Astrocyte (in vitro differentiated cells and primary cell): ENCODE data around the gene ZNF513. TPM values are rescaled to one million over a fixed set of nuclear protein-coding genes. Genes with fewer than 3 reads are reported as not detected.

Experiments
- DNase-seq: peaks from one replicate; pipeline ENCODE4 v3.0.0-alpha.2; 2010; ENCODE audit warnings: low read depth
- FAIRE-seq: peaks from 2 replicates; lab custom pipeline; 2011; peaks lifted over from hg19 to GRCh38; lab: Jason Lieb, UNC
- H2AFZ ChIP-seq: 2 replicates; pipeline ENCODE4 v1.6.0; 2012; ENCODE audit warnings: low read depth, low read length, inconsistent platforms
- H3K27ac ChIP-seq: 2 replicates; pipeline ENCODE4 v1.5.1; 2011; ENCODE audit warnings: low read depth, low read length, inconsistent platforms
- H3K27me3 ChIP-seq: 2 replicates; pipeline ENCODE4 v1.6.0; 2011; ENCODE audit warnings: low read length, inconsistent platforms; ENCODE audit not compliant: insufficient read depth
- H3K36me3 ChIP-seq: 2 replicates; pipeline ENCODE4 v1.5.1; 2011; ENCODE audit warnings: low read length, inconsistent platforms; ENCODE audit not compliant: insufficient read depth
- H3K4me1 ChIP-seq: 2 replicates; pipeline ENCODE4 v1.5.1; 2011; ENCODE audit warnings: low read length, inconsistent platforms; ENCODE audit not compliant: insufficient read depth
- H3K4me2 ChIP-seq: 2 replicates; pipeline ENCODE4 v1.6.0; 2012; ENCODE audit warnings: low read length, inconsistent platforms
- H3K4me3 ChIP-seq: 2 replicates; pipeline ENCODE4 v1.5.1; 2011; ENCODE audit warnings: low read depth, mild to moderate bottlenecking, low read length, inconsistent platforms; ENCODE audit not compliant: insufficient read depth
- H3K79me2 ChIP-seq: 2 replicates; pipeline ENCODE4 v1.6.0; 2012; ENCODE audit warnings: mild to moderate bottlenecking, low read length, inconsistent platforms; ENCODE audit not compliant: insufficient read depth
- H3K9ac ChIP-seq: 2 replicates; pipeline ENCODE4 v1.6.0; 2012; ENCODE audit warnings: mild to moderate bottlenecking, low read length, inconsistent platforms
- H3K9me3 ChIP-seq: 2 replicates; pipeline ENCODE4 v1.5.1; 2012; ENCODE audit warnings: low read depth, mild to moderate bottlenecking, low read length, inconsistent platforms; ENCODE audit not compliant: insufficient read depth
- H4K20me1 ChIP-seq: 2 replicates; pipeline ENCODE4 v1.6.0; 2012; ENCODE audit warnings: low read length, inconsistent platforms; ENCODE audit not compliant: insufficient read depth
- H3K27ac Mint-ChIP-seq: one replicate; pipeline ENCODE4 v1.8.0; 2021; ENCODE audit warnings: mild to moderate bottlenecking, mixed read lengths; ENCODE audit not compliant: unreplicated experiment
- H3K27me3 Mint-ChIP-seq: one replicate; pipeline ENCODE4 v1.8.0; 2021; ENCODE audit warnings: low read depth, mixed read lengths; ENCODE audit not compliant: unreplicated experiment
- H3K36me3 Mint-ChIP-seq: one replicate; pipeline ENCODE4 v1.8.0; 2021; ENCODE audit warnings: low read depth, mixed read lengths; ENCODE audit not compliant: unreplicated experiment
- H3K4me1 Mint-ChIP-seq: one replicate; pipeline ENCODE4 v1.8.0; 2021; ENCODE audit warnings: low read depth, mixed read lengths; ENCODE audit not compliant: unreplicated experiment
- H3K4me3 Mint-ChIP-seq: one replicate; pipeline ENCODE4 v1.8.0; 2021; ENCODE audit warnings: mild to moderate bottlenecking, moderate library complexity, mixed read lengths; ENCODE audit not compliant: unreplicated experiment
- H3K9me3 Mint-ChIP-seq: one replicate; pipeline ENCODE4 v1.8.0; 2021; ENCODE audit warnings: mild to moderate bottlenecking, mixed read lengths; ENCODE audit not compliant: unreplicated experiment
- EZH2 ChIP-seq: IDR thresholded peaks from 2 replicates; pipeline ENCODE4 v1.6.1; 2012; ENCODE audit warnings: mild to moderate bottlenecking, low read length, inconsistent platforms; ENCODE audit not compliant: insufficient read depth
- total RNA-seq: library from RNA; stranded (reverse); gene quantifications from 2 replicates; pipeline ENCODE4 v1.2.1, GENCODE V29; 2021
- TF ChIP-seq, protein P1 (sequence below): IDR thresholded peaks from 2 replicates; pipeline ENCODE4 v1.5.1; 2011; ENCODE audit warnings: low read depth, mild to moderate bottlenecking, inconsistent platforms, low read length, moderate library complexity; ENCODE audit not compliant: insufficient read depth

Gene ZNF513
- total RNA-seq, 1 donor from 2014 or later = 13.5 TPM

DNA sequence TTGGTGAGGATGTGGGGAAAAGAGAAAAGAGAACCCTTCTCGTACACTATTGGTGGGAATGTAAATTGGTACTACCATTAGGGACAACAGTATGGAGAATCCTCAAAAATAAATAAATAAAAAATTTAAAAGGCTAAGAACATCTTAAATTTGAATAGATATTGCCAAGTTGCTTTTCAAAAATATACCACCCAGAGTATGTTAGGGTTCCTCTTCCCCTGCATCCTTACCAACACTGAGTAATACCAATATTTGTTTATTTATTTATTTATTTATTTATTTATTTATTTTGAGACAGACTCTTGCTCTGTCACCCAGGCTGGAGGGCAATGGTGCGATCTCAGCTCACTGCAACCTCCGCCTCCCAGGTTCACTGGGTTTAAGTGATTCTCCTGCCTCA is 42.4 kb upstream of the ZNF513 start:
- Histone ChIP-seq H2AFZ (no peak overlapping the region), H3K27ac (no peak overlapping the region), H3K4me3 (no peak overlapping the region), H3K4me2 (no peak overlapping the region), H3K4me1 (no peaks in the 10 kb centered on the region), H3K36me3 (no peaks in the 10 kb centered on the region), H4K20me1 (no peaks in the 10 kb centered on the region), H3K9me3 (no peaks in the 10 kb centered on the region), H3K79me2 (no peaks in the 10 kb centered on the region), H3K9ac (no peak overlapping the region), H3K27me3 (no peaks in the 10 kb centered on the region)
- no peak for TF ChIP-seq EZH2
- TF ChIP-seq, protein P1, sequence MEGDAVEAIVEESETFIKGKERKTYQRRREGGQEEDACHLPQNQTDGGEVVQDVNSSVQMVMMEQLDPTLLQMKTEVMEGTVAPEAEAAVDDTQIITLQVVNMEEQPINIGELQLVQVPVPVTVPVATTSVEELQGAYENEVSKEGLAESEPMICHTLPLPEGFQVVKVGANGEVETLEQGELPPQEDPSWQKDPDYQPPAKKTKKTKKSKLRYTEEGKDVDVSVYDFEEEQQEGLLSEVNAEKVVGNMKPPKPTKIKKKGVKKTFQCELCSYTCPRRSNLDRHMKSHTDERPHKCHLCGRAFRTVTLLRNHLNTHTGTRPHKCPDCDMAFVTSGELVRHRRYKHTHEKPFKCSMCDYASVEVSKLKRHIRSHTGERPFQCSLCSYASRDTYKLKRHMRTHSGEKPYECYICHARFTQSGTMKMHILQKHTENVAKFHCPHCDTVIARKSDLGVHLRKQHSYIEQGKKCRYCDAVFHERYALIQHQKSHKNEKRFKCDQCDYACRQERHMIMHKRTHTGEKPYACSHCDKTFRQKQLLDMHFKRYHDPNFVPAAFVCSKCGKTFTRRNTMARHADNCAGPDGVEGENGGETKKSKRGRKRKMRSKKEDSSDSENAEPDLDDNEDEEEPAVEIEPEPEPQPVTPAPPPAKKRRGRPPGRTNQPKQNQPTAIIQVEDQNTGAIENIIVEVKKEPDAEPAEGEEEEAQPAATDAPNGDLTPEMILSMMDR = no peak
- Mint-ChIP-seq H3K36me3 (no peaks in the 10 kb centered on the region), H3K27me3 (peaks cover 1% of the 10 kb centered on the region), H3K4me1 (peaks cover 4% of the 10 kb centered on the region), H3K9me3 (no peaks in the 10 kb centered on the region), H3K27ac (no peak overlapping the region), H3K4me3 (no peak overlapping the region)
- FAIRE-seq (no peak), DNase-seq (no peak)

DNA sequence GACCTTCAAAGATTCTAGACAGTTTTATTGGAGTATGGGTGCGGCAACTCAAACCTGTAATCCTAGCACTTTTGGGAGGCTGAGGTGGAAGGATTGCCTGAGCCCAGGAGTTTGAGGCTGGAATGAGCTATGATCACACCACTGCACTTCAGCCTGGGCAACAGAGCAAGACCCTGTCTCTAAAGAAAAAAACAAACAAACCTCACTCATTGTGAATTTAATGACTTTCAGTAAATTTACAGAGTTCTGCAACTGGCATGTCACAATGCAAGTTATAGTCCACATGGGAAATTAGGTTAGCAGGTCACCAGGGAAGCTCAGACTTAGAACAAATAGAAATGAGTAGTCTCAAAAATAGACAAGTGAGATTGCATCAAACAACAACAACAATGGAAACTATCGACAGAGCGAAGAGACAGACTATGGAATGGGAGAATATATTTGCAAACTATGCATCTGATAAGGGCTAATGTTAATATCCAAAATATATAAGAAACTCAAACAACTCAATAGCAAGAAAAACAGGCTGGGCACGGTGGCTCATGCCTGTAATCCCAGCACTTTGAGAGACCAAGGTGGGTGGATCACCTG is 41.2 kb upstream of the ZNF513 start:
- FAIRE-seq (no peak), DNase-seq (no peak)
- no peak overlapping the region for H3K27ac ChIP-seq
- H2AFZ ChIP-seq = no peak overlapping the region
- peaks cover 1% of the 10 kb centered on the region for H3K27me3 Mint-ChIP-seq
- no peak overlapping the region for H3K27ac Mint-ChIP-seq
- H3K79me2 ChIP-seq = no peaks in the 10 kb centered on the region
- no peak overlapping the region for H3K9ac ChIP-seq
- no peaks in the 10 kb centered on the region for H3K9me3 Mint-ChIP-seq
- no peak overlapping the region for H3K4me2 ChIP-seq
- no peaks in the 10 kb centered on the region for H3K4me1 Mint-ChIP-seq
- H3K4me3 Mint-ChIP-seq = no peak overlapping the region
- no peaks in the 10 kb centered on the region for H3K9me3 ChIP-seq
- no peaks in the 10 kb centered on the region for H3K36me3 ChIP-seq
- no peaks in the 10 kb centered on the region for H3K36me3 Mint-ChIP-seq
- H3K27me3 ChIP-seq = no peaks in the 10 kb centered on the region
- H3K4me3 ChIP-seq = no peak overlapping the region
- H3K4me1 ChIP-seq = no peaks in the 10 kb centered on the region
- H4K20me1 ChIP-seq = no peaks in the 10 kb centered on the region
- TF ChIP-seq, protein P1 = no peak
- TF ChIP-seq EZH2 = no peak

GRCh38 chr2:27420996-27421395 is 40.5 kb upstream of the ZNF513 start:
- no peak overlapping the region for H2AFZ ChIP-seq
- no peaks in the 10 kb centered on the region for H3K4me1 ChIP-seq
- Mint-ChIP-seq H3K36me3 (no peaks in the 10 kb centered on the region), H3K9me3 (no peaks in the 10 kb centered on the region), H3K27me3 (peaks cover 1% of the 10 kb centered on the region), H3K27ac (no peak overlapping the region), H3K4me1 (no peaks in the 10 kb centered on the region), H3K4me3 (no peak overlapping the region)
- H3K9me3 ChIP-seq = no peaks in the 10 kb centered on the region
- TF ChIP-seq, protein P1 = no peak
- TF ChIP-seq EZH2 = no peak
- no peaks in the 10 kb centered on the region for H3K36me3 ChIP-seq
- no peak overlapping the region for H3K27ac ChIP-seq
- DNase-seq = no peak
- H3K79me2 ChIP-seq = no peaks in the 10 kb centered on the region
- H4K20me1 ChIP-seq = no peaks in the 10 kb centered on the region
- H3K4me2 ChIP-seq = no peak overlapping the region
- no peak overlapping the region for H3K4me3 ChIP-seq
- FAIRE-seq = no peak
- H3K27me3 ChIP-seq = no peaks in the 10 kb centered on the region
- H3K9ac ChIP-seq = no peak overlapping the region
